Mesenteric fat pad (tissue), 1 donor: ENCODE measurements around the gene GPANK1. TPM values are rescaled to one million over a fixed set of nuclear protein-coding genes. Genes with fewer than 3 reads are reported as not detected.

Experiments
- DNase-seq: peaks from one replicate; pipeline ENCODE4 v3.0.0-alpha.2; 2020; ENCODE audit warnings: low spot score
- microRNA-seq: library from miRNA; unstranded; fragments of <30 nt; microRNA quantifications from one replicate; pipeline ENCODE4 v1.2.0, GENCODE V29; 2020; ENCODE audit warnings: borderline number of aligned reads
- total RNA-seq: library from RNA; stranded (reverse); fragmentation: NEBNext Ultra II Directional; extraction: Animal tissue kit (Norgen Biotek cat#: 25700); gene quantifications from one replicate; pipeline ENCODE4 v1.2.1, GENCODE V29; 2021
- donor health status: DM: yes; HTN: yes; CAD: no.

GPANK1 gene
- total RNA-seq, 1 donor from 2014 or later = 10.5 TPM

- DNase-seq = no peak
These were observed 43.4 kb downstream of the GPANK1 start for GRCh38 chr6:31621320-31621939.

GRCh38 chr6:31620586-31621319, 44.0 kb downstream of the GPANK1 start, which contains the start of gene PRRC2A:
PRRC2A (plus strand) TSS chr6:31620715; CDS start chr6:31622790, 2,075 bp downstream.
- peak; percentile 97 for DNase-seq

DNA sequence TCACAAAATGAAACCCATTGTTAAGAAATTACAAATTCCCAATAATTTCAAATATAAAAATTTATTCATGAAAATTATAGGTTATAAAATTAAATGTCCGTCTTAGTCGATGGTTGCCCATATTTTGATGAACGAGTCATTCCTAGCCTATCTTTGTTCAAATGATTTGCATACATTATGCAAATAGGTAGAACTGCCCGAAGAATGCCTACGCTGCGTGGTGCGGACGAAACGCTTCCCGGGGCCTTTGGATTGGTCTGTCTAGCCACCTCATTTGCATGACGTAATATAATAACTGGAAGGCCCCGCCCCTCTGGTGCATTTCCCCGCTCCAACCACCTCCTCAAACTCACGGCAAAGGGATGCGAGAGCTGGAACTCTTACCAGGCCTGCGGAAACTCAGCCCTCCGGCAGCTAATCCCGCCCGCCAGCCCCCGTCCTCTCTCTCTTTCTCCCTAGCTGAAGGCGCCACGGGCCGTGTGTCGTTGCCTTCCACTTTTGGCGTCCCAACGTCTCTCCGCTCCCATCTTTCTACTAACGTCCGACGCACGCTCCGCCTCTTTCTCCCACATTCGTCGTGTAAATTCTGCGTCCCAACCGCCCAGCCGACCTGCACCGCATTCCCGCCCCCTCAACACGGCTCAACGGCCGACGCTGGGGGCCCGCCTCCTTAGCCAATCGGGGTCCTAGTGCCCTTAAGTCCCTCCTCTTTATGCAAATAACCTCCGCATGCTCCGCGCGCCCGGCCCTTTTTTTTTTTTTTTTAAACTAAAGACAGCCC, 44.8 kb downstream of the GPANK1 start:
- peak; percentile 99 for DNase-seq

DNA sequence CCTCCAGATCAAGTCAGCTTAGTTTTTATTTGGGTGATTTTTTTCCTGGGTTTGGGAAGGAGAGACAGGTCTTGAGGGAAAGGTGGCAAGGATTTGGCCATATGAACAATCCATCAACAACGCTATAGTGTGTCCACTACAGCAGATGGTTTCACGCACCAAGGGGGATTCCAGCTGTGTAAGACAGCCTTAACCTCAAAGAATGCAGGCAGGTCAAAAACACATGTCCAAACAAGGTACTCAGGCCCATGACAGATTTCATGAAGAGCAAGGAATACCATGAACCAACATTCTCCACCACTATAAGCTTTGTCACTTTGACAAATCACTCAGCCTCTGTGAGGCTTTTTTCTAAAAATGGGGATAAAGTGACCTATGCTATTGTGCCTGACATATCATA, 47.8 kb downstream of the GPANK1 start:
- DNase-seq = no peak

- no peak for DNase-seq
These were observed 49.0 kb downstream of the GPANK1 start for GRCh38 chr6:31615748-31616147.

- no peak for DNase-seq
These were observed 49.9 kb downstream of the GPANK1 start, which contains the start of gene AIF1 for GRCh38 chr6:31614684-31615578. AIF1 (plus strand) TSS chr6:31615234; CDS start chr6:31615330, 96 bp downstream.

DNA sequence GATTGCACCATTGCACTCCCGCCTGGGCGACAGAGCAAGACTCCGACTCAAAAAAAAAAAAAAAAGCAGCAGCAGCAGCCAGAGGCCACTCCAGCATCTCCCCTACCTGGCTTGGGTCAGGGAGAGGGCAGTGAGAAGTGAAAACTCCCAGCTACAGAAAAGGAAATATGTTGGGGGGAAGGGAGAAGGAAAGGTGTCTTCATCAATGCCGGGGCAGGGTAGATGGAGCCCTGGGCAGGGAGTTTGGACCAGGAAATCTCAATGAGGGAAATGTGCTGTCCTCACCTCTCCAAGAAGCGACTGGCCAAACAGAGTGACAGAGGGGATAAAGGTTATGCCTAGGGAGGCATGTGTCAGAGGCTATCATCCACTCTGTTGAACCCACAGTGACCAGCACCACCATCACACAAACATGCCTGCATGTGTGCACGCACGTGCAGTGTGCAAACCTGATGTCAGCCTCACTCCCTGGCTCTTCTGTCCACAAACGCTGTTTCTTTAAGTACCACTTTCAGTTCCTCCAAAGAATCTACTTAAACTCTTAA, 50.6 kb downstream of the GPANK1 start:
- DNase-seq = no peak

Small RNAs within 50 kb of the gene (microRNA-seq; reads per million reads assigned to microRNA genes)
- gene MIR4646 (not detected), gene MIR6832 (not detected)

Other genes with a start within 250 kb of the GPANK1 start
- gene MICB, start 166.9 kb downstream of the GPANK1 start, total RNA-seq = 4.5 TPM
- gene MCCD1, start 136.0 kb downstream of the GPANK1 start, total RNA-seq = not detected
- gene DDX39B, start 123.0 kb downstream of the GPANK1 start, total RNA-seq = 268 TPM
- gene ATP6V1G2, start 118.4 kb downstream of the GPANK1 start, total RNA-seq = 1.1 TPM
- gene NFKBIL1, start 117.4 kb downstream of the GPANK1 start, total RNA-seq = 11.4 TPM
- gene LTA, start 92.7 kb downstream of the GPANK1 start, total RNA-seq = not detected
- gene TNF, start 89.4 kb downstream of the GPANK1 start, total RNA-seq = 1.2 TPM
- gene LTB, start 82.6 kb downstream of the GPANK1 start, total RNA-seq = 1.4 TPM
- 23.8 TPM for gene LST1, start 78.7 kb downstream of the GPANK1 start, total RNA-seq
- not detected for gene NCR3, start 72.0 kb downstream of the GPANK1 start, total RNA-seq
- 60.1 TPM for gene AIF1, start 49.8 kb downstream of the GPANK1 start, total RNA-seq
- 162 TPM for gene PRRC2A, start 44.3 kb downstream of the GPANK1 start, total RNA-seq
- 229 TPM for gene BAG6, start 12.3 kb downstream of the GPANK1 start, total RNA-seq
- 3.3 TPM for gene APOM, start 9.1 kb downstream of the GPANK1 start, total RNA-seq
- gene C6orf47, start 4.2 kb downstream of the GPANK1 start, total RNA-seq = 21.6 TPM
- 125 TPM for gene CSNK2B, start 1.1 kb upstream of the GPANK1 start, total RNA-seq
- gene LY6G5B, start 5.0 kb upstream of the GPANK1 start, total RNA-seq = 15.5 TPM
- gene LY6G5C, start 16.1 kb upstream of the GPANK1 start, total RNA-seq = 1.9 TPM
- 38.8 TPM for gene ABHD16A, start 38.3 kb upstream of the GPANK1 start, total RNA-seq
- not detected for gene LY6G6F, start 41.9 kb upstream of the GPANK1 start, total RNA-seq
- not detected for gene LY6G6D, start 50.4 kb upstream of the GPANK1 start, total RNA-seq
- gene LY6G6C, start 56.7 kb upstream of the GPANK1 start, total RNA-seq = not detected
- gene MPIG6B, start 58.4 kb upstream of the GPANK1 start, total RNA-seq = not detected
- 123 TPM for gene DDAH2, start 64.3 kb upstream of the GPANK1 start, total RNA-seq
- 408 TPM for gene CLIC1, start 71.5 kb upstream of the GPANK1 start, total RNA-seq
- 14.8 TPM for gene MSH5, start 75.0 kb upstream of the GPANK1 start, total RNA-seq
- gene SAPCD1, start 97.7 kb upstream of the GPANK1 start, total RNA-seq = 2.0 TPM
- 0.77 TPM for gene VWA7, start 112.3 kb upstream of the GPANK1 start, total RNA-seq
- 62.6 TPM for gene VARS1, start 130.8 kb upstream of the GPANK1 start, total RNA-seq
- gene LSM2, start 142.0 kb upstream of the GPANK1 start, total RNA-seq = 25.7 TPM
- 0.84 TPM for gene HSPA1L, start 150.3 kb upstream of the GPANK1 start, total RNA-seq
- gene HSPA1A, start 150.5 kb upstream of the GPANK1 start, total RNA-seq = 139 TPM
- 111 TPM for gene HSPA1B, start 162.7 kb upstream of the GPANK1 start, total RNA-seq
- 40.7 TPM for gene NEU1, start 197.8 kb upstream of the GPANK1 start, total RNA-seq
- gene SLC44A4, start 214.0 kb upstream of the GPANK1 start, total RNA-seq = 0.51 TPM
- 28.4 TPM for gene EHMT2, start 232.7 kb upstream of the GPANK1 start, total RNA-seq
- gene ZBTB12, start 237.1 kb upstream of the GPANK1 start, total RNA-seq = 2.9 TPM